HL-60 (cell line): ENCODE data around the gene HOXB3.

Experiments
- DNase-seq, 2 experiments: peaks; one replicate each; pipeline ENCODE4 v3.0.0-alpha.2; 2010 to 2020; ENCODE audit warnings: low read depth in 1 of 2, low spot score in 1 of 2
- H3K27ac ChIP-seq: fragments of 250-450 bp; sonication (Bioruptor Pico); replicated peaks from 2 replicates; pipeline ENCODE4 v1.5.1; 2020; ENCODE audit warnings: mild to moderate bottlenecking, moderate library complexity
- H3K27me3 ChIP-seq: fragments of 250-450 bp; sonication (Bioruptor Pico); 2 replicates; pipeline ENCODE4 v1.5.1; 2021; ENCODE audit warnings: mild to moderate bottlenecking, moderate library complexity; ENCODE audit not compliant: insufficient read depth, poor library complexity, severe bottlenecking
- H3K4me3 ChIP-seq: replicated peaks from 2 replicates; pipeline ENCODE4 v1.5.1; 2011; ENCODE audit warnings: mild to moderate bottlenecking, control low read depth, low read length; ENCODE audit not compliant: insufficient read depth
- GABPA ChIP-seq: IDR thresholded peaks from 2 replicates; pipeline ENCODE4 v1.6.1; 2012; ENCODE audit warnings: low read depth
- POLR2AphosphoS5 ChIP-seq: IDR thresholded peaks from 2 replicates; pipeline ENCODE4 v1.6.1; 2012; ENCODE audit warnings: low read depth
- SPI1 ChIP-seq: IDR thresholded peaks from 2 replicates; pipeline ENCODE4 v1.6.1; 2012; ENCODE audit warnings: low read depth, mild to moderate bottlenecking, borderline replicate concordance
- TF ChIP-seq, protein P1 (sequence below): IDR thresholded peaks from 2 replicates; pipeline ENCODE4 v1.6.1; 2012; ENCODE audit warnings: low read depth; ENCODE audit not compliant: insufficient replicate concordance
- TF ChIP-seq, protein P2 (sequence below): IDR thresholded peaks from one replicate; pipeline ENCODE4 v1.5.1; 2011; ENCODE audit warnings: low read length, control low read depth, inconsistent platforms; ENCODE audit not compliant: insufficient read depth

The HOXB3 gene

DNA sequence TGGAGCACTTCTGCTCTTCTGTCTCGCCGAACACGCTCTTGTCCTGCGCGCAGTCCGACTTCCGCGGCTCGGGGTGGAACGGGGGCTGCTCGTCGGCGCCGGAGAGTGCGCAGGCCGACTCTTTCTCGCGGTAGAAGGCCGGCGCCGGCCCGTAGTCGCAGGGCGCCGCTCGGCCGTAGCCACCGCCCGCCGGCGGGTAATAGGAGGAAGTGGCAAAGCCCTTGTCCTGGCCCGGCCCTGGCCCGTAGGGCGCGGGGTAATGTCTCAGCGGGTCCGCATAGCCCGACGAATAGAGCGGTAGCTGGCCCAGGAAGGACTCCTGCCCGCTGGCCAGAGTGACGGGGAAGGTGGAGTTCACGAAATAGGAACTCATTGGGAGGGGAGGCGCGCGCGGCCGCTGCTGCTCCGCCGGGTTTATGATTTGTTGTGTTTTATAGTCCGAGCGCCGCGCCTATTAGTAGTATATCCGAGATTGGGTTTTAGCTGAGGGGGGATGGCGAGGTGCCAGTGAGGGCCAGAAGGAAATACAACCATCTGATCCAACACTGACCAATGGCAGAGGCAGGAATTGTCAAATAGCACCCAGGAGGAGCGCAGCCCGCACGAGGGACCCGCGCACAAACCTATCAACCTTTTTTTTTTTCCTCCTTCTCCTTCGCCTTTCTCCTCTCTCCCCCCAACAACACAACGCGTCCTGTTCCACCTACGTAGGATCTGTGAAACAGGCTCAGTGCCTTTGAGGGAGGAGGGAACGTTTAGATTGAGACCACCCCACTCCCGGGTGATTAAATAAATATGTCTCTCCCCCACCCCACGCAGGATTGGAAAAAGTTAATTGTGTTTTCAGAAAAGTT lies 8.0 kb upstream of the HOXB3 start:
- peak overlapping the region; percentile 28 for H3K4me3 ChIP-seq
- H3K27me3 ChIP-seq, result peaks cover 79% of the 10 kb centered on the region
- TF ChIP-seq SPI1, result peak; percentile 62
- TF ChIP-seq GABPA, result no peak
- H3K27ac ChIP-seq, result no peak overlapping the region
- peak in 1 of 2 experiments; percentile 24 for DNase-seq

DNA sequence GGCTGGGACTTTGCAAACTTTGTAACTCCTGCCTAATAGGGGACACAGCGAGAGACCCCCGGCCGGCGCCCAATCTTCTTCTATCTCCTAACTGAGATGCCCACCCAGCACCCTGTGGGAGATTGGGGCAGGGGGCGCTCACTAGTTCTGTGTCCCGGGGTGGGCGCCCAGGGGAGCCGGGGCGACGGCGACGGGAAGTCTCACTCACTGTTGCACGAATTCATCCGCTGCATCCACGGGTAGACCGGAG lies 7.4 kb upstream of the HOXB3 start:
- Histone ChIP-seq H3K27me3 (peaks cover 81% of the 10 kb centered on the region), H3K4me3 (peak overlapping the region; percentile 28)

DNA sequence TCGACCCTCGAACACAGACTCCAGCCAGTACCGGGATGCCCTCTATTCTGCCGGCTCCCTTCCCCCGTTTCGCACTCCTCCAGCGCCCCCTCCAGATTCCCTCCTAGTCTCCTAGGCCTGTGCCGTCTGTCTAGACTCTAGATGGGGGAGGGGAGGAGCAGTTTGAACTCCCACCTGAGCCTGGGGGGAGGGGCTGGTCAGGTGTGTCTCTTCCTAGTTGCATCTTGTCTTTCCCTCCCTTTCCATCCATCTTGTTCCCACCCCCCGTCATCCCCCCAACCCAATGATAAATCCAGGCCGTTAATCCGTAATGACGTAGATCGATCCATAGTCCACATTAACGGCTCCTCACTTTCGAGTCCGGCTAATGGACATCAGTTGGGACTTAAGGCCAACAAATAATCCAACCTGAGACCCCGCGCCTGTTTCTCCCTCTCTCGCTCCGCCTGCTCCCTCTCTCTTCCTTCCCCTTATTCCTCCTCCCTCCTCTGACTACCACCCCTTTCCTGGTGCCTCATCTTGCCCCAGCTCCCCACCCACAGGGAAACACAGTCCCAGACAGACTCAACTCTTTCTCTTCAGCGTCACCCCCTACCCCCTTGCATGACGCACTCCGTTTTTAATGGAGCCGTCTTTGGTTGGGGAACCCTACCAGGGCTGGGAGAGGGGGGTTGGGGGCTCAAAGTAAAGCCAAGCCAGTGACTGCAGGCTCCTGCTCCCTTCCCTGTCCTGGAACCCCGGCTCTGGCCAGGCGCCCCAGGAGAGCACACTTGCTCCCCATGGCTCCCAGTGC lies 6.9 kb upstream of the HOXB3 start:
- Histone ChIP-seq H3K27me3 (peaks cover 83% of the 10 kb centered on the region), H3K4me3 (no peak overlapping the region), H3K27ac (no peak overlapping the region)
- TF ChIP-seq, protein P1, sequence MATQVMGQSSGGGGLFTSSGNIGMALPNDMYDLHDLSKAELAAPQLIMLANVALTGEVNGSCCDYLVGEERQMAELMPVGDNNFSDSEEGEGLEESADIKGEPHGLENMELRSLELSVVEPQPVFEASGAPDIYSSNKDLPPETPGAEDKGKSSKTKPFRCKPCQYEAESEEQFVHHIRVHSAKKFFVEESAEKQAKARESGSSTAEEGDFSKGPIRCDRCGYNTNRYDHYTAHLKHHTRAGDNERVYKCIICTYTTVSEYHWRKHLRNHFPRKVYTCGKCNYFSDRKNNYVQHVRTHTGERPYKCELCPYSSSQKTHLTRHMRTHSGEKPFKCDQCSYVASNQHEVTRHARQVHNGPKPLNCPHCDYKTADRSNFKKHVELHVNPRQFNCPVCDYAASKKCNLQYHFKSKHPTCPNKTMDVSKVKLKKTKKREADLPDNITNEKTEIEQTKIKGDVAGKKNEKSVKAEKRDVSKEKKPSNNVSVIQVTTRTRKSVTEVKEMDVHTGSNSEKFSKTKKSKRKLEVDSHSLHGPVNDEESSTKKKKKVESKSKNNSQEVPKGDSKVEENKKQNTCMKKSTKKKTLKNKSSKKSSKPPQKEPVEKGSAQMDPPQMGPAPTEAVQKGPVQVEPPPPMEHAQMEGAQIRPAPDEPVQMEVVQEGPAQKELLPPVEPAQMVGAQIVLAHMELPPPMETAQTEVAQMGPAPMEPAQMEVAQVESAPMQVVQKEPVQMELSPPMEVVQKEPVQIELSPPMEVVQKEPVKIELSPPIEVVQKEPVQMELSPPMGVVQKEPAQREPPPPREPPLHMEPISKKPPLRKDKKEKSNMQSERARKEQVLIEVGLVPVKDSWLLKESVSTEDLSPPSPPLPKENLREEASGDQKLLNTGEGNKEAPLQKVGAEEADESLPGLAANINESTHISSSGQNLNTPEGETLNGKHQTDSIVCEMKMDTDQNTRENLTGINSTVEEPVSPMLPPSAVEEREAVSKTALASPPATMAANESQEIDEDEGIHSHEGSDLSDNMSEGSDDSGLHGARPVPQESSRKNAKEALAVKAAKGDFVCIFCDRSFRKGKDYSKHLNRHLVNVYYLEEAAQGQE, result no peak
- TF ChIP-seq, protein P2, sequence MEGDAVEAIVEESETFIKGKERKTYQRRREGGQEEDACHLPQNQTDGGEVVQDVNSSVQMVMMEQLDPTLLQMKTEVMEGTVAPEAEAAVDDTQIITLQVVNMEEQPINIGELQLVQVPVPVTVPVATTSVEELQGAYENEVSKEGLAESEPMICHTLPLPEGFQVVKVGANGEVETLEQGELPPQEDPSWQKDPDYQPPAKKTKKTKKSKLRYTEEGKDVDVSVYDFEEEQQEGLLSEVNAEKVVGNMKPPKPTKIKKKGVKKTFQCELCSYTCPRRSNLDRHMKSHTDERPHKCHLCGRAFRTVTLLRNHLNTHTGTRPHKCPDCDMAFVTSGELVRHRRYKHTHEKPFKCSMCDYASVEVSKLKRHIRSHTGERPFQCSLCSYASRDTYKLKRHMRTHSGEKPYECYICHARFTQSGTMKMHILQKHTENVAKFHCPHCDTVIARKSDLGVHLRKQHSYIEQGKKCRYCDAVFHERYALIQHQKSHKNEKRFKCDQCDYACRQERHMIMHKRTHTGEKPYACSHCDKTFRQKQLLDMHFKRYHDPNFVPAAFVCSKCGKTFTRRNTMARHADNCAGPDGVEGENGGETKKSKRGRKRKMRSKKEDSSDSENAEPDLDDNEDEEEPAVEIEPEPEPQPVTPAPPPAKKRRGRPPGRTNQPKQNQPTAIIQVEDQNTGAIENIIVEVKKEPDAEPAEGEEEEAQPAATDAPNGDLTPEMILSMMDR, result no peak
- TF ChIP-seq SPI1 (no peak), GABPA (no peak), POLR2AphosphoS5 (no peak)
- no peak for DNase-seq

More for the DNA sequence above, 7.4 kb upstream of the HOXB3 start:
- no peak for DNase-seq
- no peak overlapping the region for H3K27ac ChIP-seq
- TF ChIP-seq, protein P1, result no peak
- TF ChIP-seq, protein P2, result no peak
- TF ChIP-seq POLR2AphosphoS5, result no peak

DNA sequence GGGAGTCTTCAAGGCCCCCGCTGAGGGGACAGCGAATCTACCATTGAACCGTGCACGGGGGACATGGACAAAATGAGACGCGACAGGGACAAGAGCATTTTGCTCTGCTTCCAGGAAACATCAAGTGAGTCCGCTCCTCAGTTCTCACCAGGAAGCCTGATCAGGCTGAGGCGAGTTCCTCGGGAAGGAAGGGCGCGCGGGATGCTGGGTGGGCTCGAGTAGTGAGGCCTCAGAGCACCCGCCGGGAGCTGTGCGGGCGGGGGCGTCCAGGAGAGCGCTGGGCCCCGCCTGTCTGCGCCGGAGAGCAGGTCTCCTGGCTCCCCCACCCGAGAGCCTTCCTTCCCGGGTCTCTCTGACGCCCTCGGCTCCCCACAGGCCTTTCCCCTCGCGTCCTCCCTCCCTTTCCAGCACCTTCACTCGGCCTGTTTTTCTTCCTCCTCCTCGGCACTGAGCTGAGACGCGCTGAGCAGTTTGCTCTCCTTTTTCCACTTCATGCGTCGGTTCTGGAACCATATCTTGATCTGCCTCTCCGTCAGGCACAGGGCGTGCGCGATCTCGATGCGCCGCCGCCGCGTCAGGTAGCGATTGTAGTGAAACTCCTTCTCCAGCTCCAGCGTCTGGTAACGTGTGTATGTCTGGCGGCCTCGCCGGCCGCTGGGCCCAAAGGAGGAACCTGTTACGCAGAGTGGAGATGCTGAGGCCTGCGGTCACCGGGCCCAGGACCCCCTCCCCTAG lies 6.1 kb upstream of the HOXB3 start:
- TF ChIP-seq GABPA (no peak), POLR2AphosphoS5 (no peak)
- TF ChIP-seq, protein P1, result no peak
- H3K27ac ChIP-seq, result no peak overlapping the region
- no peak for DNase-seq
- H3K4me3 ChIP-seq, result no peak overlapping the region
- H3K27me3 ChIP-seq, result peaks cover 82% of the 10 kb centered on the region
